Lung (tissue), 12 donors: Measurements from ENCODE around the gene BRPF3. TPM values are rescaled to one million over a fixed set of nuclear protein-coding genes. Genes with fewer than 3 reads are reported as not detected.

ENCODE experiments used
- ATAC-seq: fragments of 200-7000 bp; cut with Tn5 transposase; one replicate; pipeline ENCODE4 v1.9.1; 2020; ENCODE audit warnings: moderate number of reproducible peaks; ENCODE audit not compliant: insufficient read depth, low FRiP score
- DNase-seq, 3 donors: peaks; one replicate each; pipeline ENCODE4 v3.0.0-alpha.2; 2013 to 2017
- H3K27ac ChIP-seq, 2 donors: one replicate each; pipeline ENCODE4 v1.5.1; 2013; ENCODE audit warnings: mild to moderate bottlenecking in 2 of 2, moderate library complexity in 2 of 2, control low read depth in 1 of 2, inconsistent platforms in 1 of 2, low read depth in 1 of 2, low read length in 1 of 2
- H3K27me3 ChIP-seq, 3 donors: one replicate each; pipeline ENCODE4 v1.5.1; 2013; ENCODE audit warnings: low read length in 2 of 3; ENCODE audit not compliant: control insufficient read depth in 3 of 3, insufficient read depth in 3 of 3
- H3K36me3 ChIP-seq, 4 donors: one replicate each; pipeline ENCODE4 v1.5.1; 2013; ENCODE audit warnings: low read length in 4 of 4, mild to moderate bottlenecking in 1 of 4, moderate library complexity in 1 of 4; ENCODE audit not compliant: control insufficient read depth in 4 of 4, insufficient read depth in 4 of 4
- H3K4me1 ChIP-seq, 5 donors: one replicate each; pipeline ENCODE4 v1.5.1; 2013; ENCODE audit warnings: low read length in 5 of 5, mild to moderate bottlenecking in 2 of 5, moderate library complexity in 1 of 5; ENCODE audit not compliant: control insufficient read depth in 5 of 5, insufficient read depth in 5 of 5
- H3K4me3 ChIP-seq: one replicate; pipeline ENCODE4 v1.5.1; 2013; ENCODE audit warnings: mild to moderate bottlenecking, control low read depth, moderate library complexity
- H3K9ac ChIP-seq, 2 donors: one replicate each; pipeline ENCODE4 v1.5.1; 2013; ENCODE audit warnings: low read length in 2 of 2, control low read depth in 1 of 2; ENCODE audit not compliant: insufficient read depth in 1 of 2
- H3K9me3 ChIP-seq, 4 donors: one replicate each; pipeline ENCODE4 v1.5.1; 2013; ENCODE audit warnings: low read length in 3 of 4, mild to moderate bottlenecking in 1 of 4, moderate library complexity in 1 of 4; ENCODE audit not compliant: control insufficient read depth in 4 of 4, insufficient read depth in 3 of 4
- WGBS, 2 donors: extraction: QIAGEN DNeasy Blood & Tissue Kit; methylation state at CpG; one replicate each; pipeline ENCODE4 v1.1.7; 2013; 5-methylcytosine and 5-hydroxymethylcytosine counted together
- polyA plus RNA-seq, 2 donors: library from polyadenylated mRNA; stranded (reverse); fragments of 200-250 nt; gene quantifications; one replicate each; pipeline ENCODE4 v1.2.1, GENCODE V29; 2013
- total RNA-seq, 2 donors: library from RNA; depleted of rRNA in 1 of 2; stranded (reverse); fragments of >200 nt in 1 of 2; gene quantifications; one replicate each; pipeline ENCODE4 v1.2.1, GENCODE V29; 2014 to 2021
- TF ChIP-seq, protein P1 (sequence below): IDR thresholded peaks from 2 replicates; pipeline ENCODE4 v1.5.1; 2012; ENCODE audit warnings: mild to moderate bottlenecking; ENCODE audit errors: control extremely low read depth, extremely low read depth
- donor health status: control.
- donor health status: control.
- donor health status: Bipolar disorder and iron deficiency.
- donor health status: healthy.
- donor health status: DM: yes; HTN: yes; CAD: no.

Gene BRPF3
- total and polyA plus RNA-seq, 4 donors, result 7.8 to 29.2 (median 20.2) TPM

DNA sequence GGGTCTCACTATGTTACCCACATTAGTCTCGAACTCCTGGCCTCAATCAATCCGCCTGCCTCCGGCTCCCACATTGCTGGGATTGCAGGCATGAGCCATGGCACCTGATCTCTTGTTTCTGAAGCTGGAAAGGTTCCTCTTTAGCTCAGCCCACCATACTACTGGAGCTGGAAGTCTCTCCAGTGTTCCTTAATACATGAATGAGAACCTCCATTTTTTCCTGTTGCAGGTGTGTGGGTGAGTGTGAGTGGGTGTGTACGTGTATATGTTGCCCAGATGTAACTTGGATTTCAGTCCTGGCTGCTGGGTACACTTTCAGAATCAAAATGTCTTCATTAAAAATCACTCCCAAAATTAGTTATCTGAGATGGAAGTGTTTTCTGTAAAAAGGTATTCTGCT is 84.4 kb downstream of the BRPF3 start:
- Histone ChIP-seq H3K4me1 (no peaks in the 10 kb centered on the region), H3K9ac (no peak overlapping the region), H3K4me3 (no peak overlapping the region), H3K36me3 (no peaks in the 10 kb centered on the region), H3K27ac (no peak overlapping the region), H3K27me3 (peaks cover 0 to 28% (median 21%) of the 10 kb centered on the region in 3 donors), H3K9me3 (peaks cover 0 to 4% (median 0%) of the 10 kb centered on the region in 4 donors)
- ATAC-seq, result no peak
- no peak for DNase-seq
- TF ChIP-seq, protein P1, sequence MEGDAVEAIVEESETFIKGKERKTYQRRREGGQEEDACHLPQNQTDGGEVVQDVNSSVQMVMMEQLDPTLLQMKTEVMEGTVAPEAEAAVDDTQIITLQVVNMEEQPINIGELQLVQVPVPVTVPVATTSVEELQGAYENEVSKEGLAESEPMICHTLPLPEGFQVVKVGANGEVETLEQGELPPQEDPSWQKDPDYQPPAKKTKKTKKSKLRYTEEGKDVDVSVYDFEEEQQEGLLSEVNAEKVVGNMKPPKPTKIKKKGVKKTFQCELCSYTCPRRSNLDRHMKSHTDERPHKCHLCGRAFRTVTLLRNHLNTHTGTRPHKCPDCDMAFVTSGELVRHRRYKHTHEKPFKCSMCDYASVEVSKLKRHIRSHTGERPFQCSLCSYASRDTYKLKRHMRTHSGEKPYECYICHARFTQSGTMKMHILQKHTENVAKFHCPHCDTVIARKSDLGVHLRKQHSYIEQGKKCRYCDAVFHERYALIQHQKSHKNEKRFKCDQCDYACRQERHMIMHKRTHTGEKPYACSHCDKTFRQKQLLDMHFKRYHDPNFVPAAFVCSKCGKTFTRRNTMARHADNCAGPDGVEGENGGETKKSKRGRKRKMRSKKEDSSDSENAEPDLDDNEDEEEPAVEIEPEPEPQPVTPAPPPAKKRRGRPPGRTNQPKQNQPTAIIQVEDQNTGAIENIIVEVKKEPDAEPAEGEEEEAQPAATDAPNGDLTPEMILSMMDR, result no peak
- 82 to 93% methylated on average over 4 of the region's 4 CpGs for WGBS, 2 donors

Other genes with a start within 250 kb of the BRPF3 start
- under 1 TPM; 0.34 to 0.61 TPM for gene SLC26A8, start 172.1 kb upstream of the BRPF3 start, total RNA-seq
- 1 to 10 TPM in 1 of 2 donors, under 1 TPM in 1; 0.20 to 1.1 TPM for gene SLC26A8, start 172.1 kb upstream of the BRPF3 start, polyA plus RNA-seq
- 10 to 100 TPM; 63.3 to 93.3 TPM for gene MAPK14, start 168.9 kb upstream of the BRPF3 start, total RNA-seq
- 10 to 100 TPM; 12.8 to 55.6 TPM for gene MAPK14, start 168.9 kb upstream of the BRPF3 start, polyA plus RNA-seq
- 10 to 100 TPM; 29.9 to 73.3 TPM for gene MAPK13, start 66.2 kb upstream of the BRPF3 start, total RNA-seq
- gene MAPK13, start 66.2 kb upstream of the BRPF3 start, polyA plus RNA-seq, result 10 to 100 TPM; 42.2 to 58.9 TPM
- 1 to 10 TPM in 1 of 2 donors, under 1 TPM in 1; 0.43 to 1.3 TPM for gene PNPLA1, start 73.3 kb downstream of the BRPF3 start, total RNA-seq
- 1 to 10 TPM in 1 of 2 donors, under 1 TPM in 1; 0.06 to 5.6 TPM for gene PNPLA1, start 73.3 kb downstream of the BRPF3 start, polyA plus RNA-seq
- gene BNIP5, start 140.1 kb downstream of the BRPF3 start, total RNA-seq, result under 1 TPM; 0.06 to 0.09 TPM
- gene BNIP5, start 140.1 kb downstream of the BRPF3 start, polyA plus RNA-seq, result under 1 TPM in 1 of 2 donors, not detected in 1; 0.02 TPM
- gene ETV7, start 190.9 kb downstream of the BRPF3 start, total RNA-seq, result 1 to 10 TPM; 1.4 to 3.5 TPM
- gene ETV7, start 190.9 kb downstream of the BRPF3 start, polyA plus RNA-seq, result 1 to 10 TPM; 3.7 to 6.6 TPM
- under 1 TPM in 1 of 2 donors, not detected in 1; 0.12 TPM for gene PXT1, start 246.1 kb downstream of the BRPF3 start, total RNA-seq
- under 1 TPM in 1 of 2 donors, not detected in 1; 0.06 TPM for gene PXT1, start 246.1 kb downstream of the BRPF3 start, polyA plus RNA-seq
- 10 to 100 TPM; 40.5 to 56.7 TPM for gene KCTD20, start 246.3 kb downstream of the BRPF3 start, total RNA-seq
- gene KCTD20, start 246.3 kb downstream of the BRPF3 start, polyA plus RNA-seq, result 10 to 100 TPM; 11.5 to 31.6 TPM